ENCODE data around the gene PUS3.

PUS3 gene

GRCh38 chr11:125930076-125930450, 27.1 kb upstream of the PUS3 start:
- POLR2A ChIA-PET, result no interaction called here

More at GRCh38 chr11:125930076-125930450, 27.1 kb upstream of the PUS3 start:
- CTCF ChIA-PET, result interaction anchor here (0.9 to 3.1 kb wide), 3 partner anchors 9 to 264 kb away, joined by 3 to 18 read pairs (median 4); no protein-coding TSS in a partner anchor
- no peaks in the 10 kb centered on the region for H3K4me1 ChIP-seq (ENCODE audit: control insufficient read depth, insufficient read depth, low read length)
- no peaks in the 10 kb centered on the region for H3K36me3 ChIP-seq (ENCODE audit: control insufficient read depth in 2 of 2, insufficient read depth in 1 of 2, low read length in 2 of 2)
- H3K4me3 ChIP-seq (ENCODE audit: low read depth, low read length), result no peak overlapping the region
- no peak overlapping the region for H3K27ac ChIP-seq (ENCODE audit: extremely low read depth, low read depth, low read length)
- no peaks in the 10 kb centered on the region for H3K9me3 ChIP-seq (ENCODE audit: control insufficient read depth, insufficient read depth, low read depth, low read length)
- TF ChIP-seq ZNF768 (tag by site-specific recombination; IDR thresholded peaks at IDR 0.05) (no peak), ZNF692 (tag by site-specific recombination; IDR thresholded peaks at IDR 0.05) (no peak), ZNF626 (tag by site-specific recombination; IDR thresholded peaks at IDR 0.05) (no peak), ZNF362 (tag by site-specific recombination; IDR thresholded peaks at IDR 0.05) (no peak), ZNF701 (tag by site-specific recombination; IDR thresholded peaks at IDR 0.05) (no peak), ZBTB26 (tag by site-specific recombination; optimal IDR thresholded peaks at IDR 0.05) (no peak), RBAK (tag by site-specific recombination; IDR thresholded peaks at IDR 0.05) (no peak), ZNF280C (tag by site-specific recombination; IDR thresholded peaks at IDR 0.05) (no peak), ZNF24 (tag by site-specific recombination; IDR thresholded peaks at IDR 0.05) (no peak), ZNF132 (tag by site-specific recombination; IDR thresholded peaks at IDR 0.05; ENCODE audit: borderline replicate concordance) (no peak), MZF1 (tag by site-specific recombination; IDR thresholded peaks at IDR 0.05; ENCODE audit: borderline replicate concordance) (no peak), ZNF23 (tag by site-specific recombination; IDR thresholded peaks at IDR 0.05; ENCODE audit: borderline replicate concordance) (no peak), ZNF274 (IDR thresholded peaks at IDR 0.05; ENCODE audit: low read length) (no peak), ZNF274 (tag by site-specific recombination; IDR thresholded peaks at IDR 0.05; ENCODE audit: borderline replicate concordance) (no peak), SETDB1 (IDR thresholded peaks at IDR 0.05; ENCODE audit: insufficient read length, low read length) (no peak), ZBTB21 (tag by site-specific recombination; IDR thresholded peaks at IDR 0.05) (no peak), PRDM6 (tag by site-specific recombination; IDR thresholded peaks at IDR 0.05) (no peak), KLF8 (tag by site-specific recombination; IDR thresholded peaks at IDR 0.05) (no peak)

Measured in HEK293 (cell line).